ENCODE results near the gene PTPRN2. TPM values are rescaled to one million over a fixed set of nuclear protein-coding genes. Genes with fewer than 3 reads are reported as not detected.

PTPRN2 gene
- total and polyA plus RNA-seq, 8 donors = 12.2 to 49.2 (median 31.8) TPM

DNA sequence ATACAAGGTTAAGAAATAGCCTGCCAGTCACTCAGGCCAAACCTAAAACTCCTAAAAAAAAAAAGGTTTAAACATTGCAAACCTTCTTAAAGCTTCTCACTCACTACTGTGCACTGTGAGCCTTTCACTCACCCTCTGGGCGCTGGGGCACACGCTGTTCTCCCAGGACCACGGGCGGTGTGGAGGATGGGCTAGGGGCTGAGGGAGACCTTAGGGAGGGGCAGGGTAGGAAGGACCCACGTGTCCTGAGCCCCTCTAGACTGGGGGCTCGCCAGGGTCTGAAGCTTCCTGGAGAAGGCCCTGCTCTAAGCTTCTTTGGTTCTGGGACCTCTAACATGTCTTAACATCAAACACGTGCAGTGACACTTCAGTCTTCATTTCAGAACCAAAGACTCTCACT, 681.0 kb downstream of the PTPRN2 start:
- intact Hi-C loops (cut with DNase I) = no loop called here
- Histone ChIP-seq H3K36me3 (no peaks in the 10 kb centered on the region), H3K27ac (no peak overlapping the region), H3K4me1 (no peaks in the 10 kb centered on the region), H3K9me3 (no peaks in the 10 kb centered on the region), H3K4me3 (no peak overlapping the region), H3K27me3 (no peaks in the 10 kb centered on the region)
- DNase-seq (no peak), ATAC-seq (no peak), FAIRE-seq (no peak)
- 90% methylated on average over 7 of the region's 7 CpGs for WGBS, 2 donors
- TF ChIP-seq, protein P1, sequence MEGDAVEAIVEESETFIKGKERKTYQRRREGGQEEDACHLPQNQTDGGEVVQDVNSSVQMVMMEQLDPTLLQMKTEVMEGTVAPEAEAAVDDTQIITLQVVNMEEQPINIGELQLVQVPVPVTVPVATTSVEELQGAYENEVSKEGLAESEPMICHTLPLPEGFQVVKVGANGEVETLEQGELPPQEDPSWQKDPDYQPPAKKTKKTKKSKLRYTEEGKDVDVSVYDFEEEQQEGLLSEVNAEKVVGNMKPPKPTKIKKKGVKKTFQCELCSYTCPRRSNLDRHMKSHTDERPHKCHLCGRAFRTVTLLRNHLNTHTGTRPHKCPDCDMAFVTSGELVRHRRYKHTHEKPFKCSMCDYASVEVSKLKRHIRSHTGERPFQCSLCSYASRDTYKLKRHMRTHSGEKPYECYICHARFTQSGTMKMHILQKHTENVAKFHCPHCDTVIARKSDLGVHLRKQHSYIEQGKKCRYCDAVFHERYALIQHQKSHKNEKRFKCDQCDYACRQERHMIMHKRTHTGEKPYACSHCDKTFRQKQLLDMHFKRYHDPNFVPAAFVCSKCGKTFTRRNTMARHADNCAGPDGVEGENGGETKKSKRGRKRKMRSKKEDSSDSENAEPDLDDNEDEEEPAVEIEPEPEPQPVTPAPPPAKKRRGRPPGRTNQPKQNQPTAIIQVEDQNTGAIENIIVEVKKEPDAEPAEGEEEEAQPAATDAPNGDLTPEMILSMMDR (IDR thresholded peaks at IDR 0.05) = no peak

DNA sequence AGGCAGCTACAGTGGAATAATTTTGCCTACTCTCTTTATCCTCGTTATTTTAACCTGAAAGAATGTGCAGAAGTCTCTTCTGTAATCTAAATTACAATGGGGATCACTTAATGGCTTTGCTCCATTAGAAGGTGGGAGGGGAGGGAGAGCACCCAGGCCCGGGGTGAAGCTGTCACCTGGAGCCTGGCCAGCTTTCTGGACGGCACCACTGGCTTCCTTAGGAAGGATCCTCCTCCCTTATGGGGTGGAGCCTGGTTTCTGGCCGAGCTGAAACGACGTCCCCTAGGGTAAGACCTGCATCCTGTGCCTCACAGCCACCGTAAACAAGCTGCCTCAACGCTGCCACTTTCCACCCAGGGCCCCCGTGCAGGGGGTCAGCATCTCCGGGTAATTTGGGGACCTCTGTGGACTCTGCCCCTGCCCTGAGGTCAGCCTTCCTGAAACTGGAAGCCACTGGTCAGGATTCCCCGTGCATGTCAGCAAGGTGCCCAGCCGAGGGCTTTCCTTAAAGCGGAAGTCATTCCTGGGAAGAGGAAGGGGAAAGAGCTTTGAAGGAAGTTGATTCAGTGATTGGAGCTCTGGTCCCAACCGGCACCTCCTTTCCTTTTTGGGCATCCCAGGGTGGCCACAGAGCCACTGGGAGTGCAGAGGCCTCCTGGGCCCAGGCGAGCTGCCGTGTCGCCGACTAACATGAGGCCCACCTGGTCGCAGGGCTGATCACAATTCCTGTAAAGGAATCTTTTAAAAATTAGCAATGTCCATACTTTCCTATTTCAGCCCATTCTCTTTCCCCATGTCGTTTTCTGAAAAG, 681.8 kb downstream of the PTPRN2 start:
- Histone ChIP-seq H3K27me3 (no peaks in the 10 kb centered on the region), H3K36me3 (no peaks in the 10 kb centered on the region), H3K4me3 (no peak overlapping the region), H3K27ac (no peak overlapping the region), H3K4me1 (no peaks in the 10 kb centered on the region), H3K9me3 (no peaks in the 10 kb centered on the region)
- WGBS, 2 donors = 71 to 73% methylated on average over 20 of the region's 20 CpGs
- FAIRE-seq (no peak), DNase-seq (no peak), ATAC-seq (no peak)
- intact Hi-C loops (cut with DNase I) = no loop called here
- TF ChIP-seq, protein P1 (IDR thresholded peaks at IDR 0.05) = no peak

DNA sequence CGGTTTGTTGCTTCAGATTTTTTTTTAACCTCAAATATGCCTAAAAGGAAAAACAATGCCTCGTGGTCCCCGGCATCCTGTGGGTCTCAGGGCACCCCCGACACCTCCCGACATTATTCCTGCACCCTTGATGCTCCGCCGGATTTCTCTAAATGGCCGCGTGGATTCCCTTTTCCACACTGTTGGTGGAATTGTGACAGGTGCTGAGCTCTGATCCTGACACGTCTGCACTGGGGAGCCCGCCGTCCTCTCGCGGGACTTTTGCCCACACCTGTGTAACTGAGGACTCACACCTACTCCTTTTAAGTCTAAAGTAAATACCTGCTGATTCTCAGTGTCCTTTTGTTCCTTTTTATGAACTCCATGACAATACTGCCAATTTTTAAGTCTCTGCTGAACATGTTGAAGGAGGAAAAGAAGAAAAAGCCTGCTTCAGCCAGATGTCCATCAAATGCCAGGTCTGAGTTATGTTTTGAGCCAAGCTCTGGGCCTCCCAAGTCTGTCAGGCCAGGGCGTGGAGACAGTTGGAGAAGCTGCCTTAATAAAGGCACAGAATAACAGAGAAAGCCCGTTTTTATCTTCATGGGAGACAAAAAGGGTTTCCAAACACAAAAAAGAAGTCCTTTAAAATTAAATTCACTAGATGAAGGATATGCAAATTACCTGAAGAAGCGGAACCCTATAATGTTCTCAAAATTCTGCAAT, 682.6 kb downstream of the PTPRN2 start:
- Histone ChIP-seq H3K9me3 (no peaks in the 10 kb centered on the region), H3K27me3 (no peaks in the 10 kb centered on the region), H3K4me1 (no peaks in the 10 kb centered on the region), H3K36me3 (no peaks in the 10 kb centered on the region), H3K4me3 (no peak overlapping the region), H3K27ac (no peak overlapping the region)
- intact Hi-C loops (cut with DNase I) = no loop called here
- 85% methylated on average over 17 of the region's 17 CpGs for WGBS, 2 donors
- TF ChIP-seq, protein P1 (IDR thresholded peaks at IDR 0.05) = no peak
- FAIRE-seq = no peak
- no peak for DNase-seq
- no peak for ATAC-seq

DNA sequence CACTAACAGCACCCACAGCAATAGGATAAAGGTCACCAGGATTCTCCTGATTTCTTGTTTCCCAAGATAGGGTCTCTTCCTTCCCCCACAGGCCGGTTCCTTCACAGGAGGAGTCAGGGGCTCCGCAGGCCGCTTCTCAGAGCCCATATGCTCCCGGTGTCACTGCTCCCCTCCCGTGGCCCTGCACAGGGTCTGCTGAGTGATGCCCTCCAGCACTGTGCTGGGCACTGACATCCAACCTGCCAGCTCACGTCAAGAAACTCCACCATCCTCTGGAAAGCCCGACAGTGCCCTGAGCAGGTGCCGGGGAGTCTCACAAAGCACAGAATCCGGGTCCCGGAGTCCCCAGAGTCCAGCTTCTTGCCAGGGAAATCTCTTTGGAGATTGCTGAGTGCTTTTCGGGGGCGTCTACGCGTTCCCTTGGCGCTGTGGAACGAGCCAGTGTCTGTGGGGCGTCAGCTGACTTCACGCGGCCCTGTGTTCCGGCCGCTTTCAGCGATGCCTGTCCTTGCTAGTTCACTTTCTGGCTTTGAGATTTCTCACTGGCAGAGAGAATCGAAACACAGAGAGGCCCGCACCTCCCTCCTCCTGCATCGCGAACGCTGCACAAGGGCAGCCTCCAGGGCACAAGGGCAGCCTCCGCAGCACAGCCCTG, 683.3 kb downstream of the PTPRN2 start:
- H3K27ac ChIP-seq = no peak overlapping the region
- H3K4me1 ChIP-seq = no peaks in the 10 kb centered on the region
- FAIRE-seq (no peak), ATAC-seq (no peak), DNase-seq (no peak)
- intact Hi-C loops (cut with DNase I) = no loop called here
- no peaks in the 10 kb centered on the region for H3K9me3 ChIP-seq
- no peaks in the 10 kb centered on the region for H3K36me3 ChIP-seq
- no peaks in the 10 kb centered on the region for H3K27me3 ChIP-seq
- WGBS, 2 donors = 90 to 91% methylated on average over 28 of the region's 28 CpGs
- TF ChIP-seq, protein P1 (IDR thresholded peaks at IDR 0.05) = no peak
- H3K4me3 ChIP-seq = no peak overlapping the region
